Stimulated activated CD8-positive, alpha-beta memory T cell treated with anti-CD3 and anti-CD28 coated beads, Interleukin-12 subunit alpha, Interleukin-12 subunit beta, amount 100 ng/mL, for 24 hours (primary cell): Measurements from ENCODE around the gene CYFIP1.

Source experiments
- DNase-seq: peaks from one replicate; pipeline ENCODE4 v3.0.0-alpha.2; 2020; ENCODE audit errors: extremely low read depth

CYFIP1 gene

GRCh38 chr15:22968366-22968765, 11.8 kb downstream of the CYFIP1 start:
- no peak for DNase-seq

- no peak for DNase-seq
These were observed 12.9 kb downstream of the CYFIP1 start for GRCh38 chr15:22967084-22967770.

GRCh38 chr15:22966321-22967083, 13.7 kb downstream of the CYFIP1 start:
- no peak for DNase-seq

GRCh38 chr15:22963641-22964040, 16.5 kb downstream of the CYFIP1 start:
- DNase-seq: no peak

- DNase-seq: no peak
These were observed 17.6 kb downstream of the CYFIP1 start for GRCh38 chr15:22962611-22963010.

GRCh38 chr15:22961762-22962161, 18.4 kb downstream of the CYFIP1 start:
- DNase-seq: no peak

- DNase-seq: no peak
These were observed 19.6 kb downstream of the CYFIP1 start for GRCh38 chr15:22960556-22960955.

- no peak for DNase-seq
These were observed 20.0 kb downstream of the CYFIP1 start for GRCh38 chr15:22960126-22960525.

- DNase-seq: no peak
These were observed 20.7 kb downstream of the CYFIP1 start for GRCh38 chr15:22959321-22960101.

- DNase-seq: no peak
These were observed 21.5 kb downstream of the CYFIP1 start for GRCh38 chr15:22958487-22959280.

- DNase-seq: no peak
These were observed 23.2 kb downstream of the CYFIP1 start for GRCh38 chr15:22956978-22957260.

GRCh38 chr15:22956257-22956977, 23.8 kb downstream of the CYFIP1 start:
- DNase-seq: no peak

GRCh38 chr15:22955544-22956119, 24.5 kb downstream of the CYFIP1 start:
- DNase-seq: no peak

- no peak for DNase-seq
These were observed 25.2 kb downstream of the CYFIP1 start for GRCh38 chr15:22954798-22955543.

- no peak for DNase-seq
These were observed 25.8 kb downstream of the CYFIP1 start for GRCh38 chr15:22954326-22954725.

GRCh38 chr15:22952796-22953579, 27.2 kb downstream of the CYFIP1 start:
- no peak for DNase-seq

GRCh38 chr15:22951381-22952280, 28.5 kb downstream of the CYFIP1 start:
- DNase-seq: no peak

- no peak for DNase-seq
These were observed 29.2 kb downstream of the CYFIP1 start for GRCh38 chr15:22951031-22951380.
